ENCODE data around the gene TMEM184C.

DNA sequence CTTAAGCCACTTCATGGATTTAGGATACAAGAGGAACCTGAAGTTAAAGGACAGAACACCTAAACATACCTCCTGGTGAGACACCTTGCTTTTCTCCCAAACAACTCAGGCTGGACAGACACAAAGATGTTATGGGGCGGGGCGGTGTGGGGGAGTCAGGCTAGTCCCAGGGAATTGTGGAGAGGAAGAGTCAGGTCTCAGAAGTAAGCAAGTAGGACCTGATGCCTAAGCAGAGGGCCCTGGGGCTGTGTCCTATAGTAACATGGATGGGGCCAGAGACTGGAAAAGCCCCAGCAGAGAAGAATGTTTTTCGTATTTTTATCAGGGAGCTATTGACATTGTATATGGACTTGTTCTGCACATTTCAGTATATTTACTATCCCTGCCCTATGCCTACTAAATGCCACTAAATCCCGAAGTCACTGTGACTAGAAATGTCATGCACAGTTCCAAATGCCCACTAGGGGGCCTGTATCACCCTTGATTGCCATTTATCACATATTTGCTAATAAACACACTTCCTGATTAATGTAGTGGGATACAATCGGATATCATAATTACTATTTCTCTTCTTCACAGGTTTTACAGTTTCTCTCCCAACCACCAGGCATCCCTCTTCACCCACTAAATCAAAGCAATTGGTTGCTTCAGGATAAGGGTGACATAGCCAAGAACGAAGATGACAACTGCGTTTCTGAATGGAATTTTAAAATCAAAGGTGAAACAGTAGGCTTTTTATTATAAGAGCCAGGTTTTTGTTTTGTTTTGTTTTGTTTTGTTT, 90.9 kb downstream of the TMEM184C start:
- TF ChIP-seq, protein P1, sequence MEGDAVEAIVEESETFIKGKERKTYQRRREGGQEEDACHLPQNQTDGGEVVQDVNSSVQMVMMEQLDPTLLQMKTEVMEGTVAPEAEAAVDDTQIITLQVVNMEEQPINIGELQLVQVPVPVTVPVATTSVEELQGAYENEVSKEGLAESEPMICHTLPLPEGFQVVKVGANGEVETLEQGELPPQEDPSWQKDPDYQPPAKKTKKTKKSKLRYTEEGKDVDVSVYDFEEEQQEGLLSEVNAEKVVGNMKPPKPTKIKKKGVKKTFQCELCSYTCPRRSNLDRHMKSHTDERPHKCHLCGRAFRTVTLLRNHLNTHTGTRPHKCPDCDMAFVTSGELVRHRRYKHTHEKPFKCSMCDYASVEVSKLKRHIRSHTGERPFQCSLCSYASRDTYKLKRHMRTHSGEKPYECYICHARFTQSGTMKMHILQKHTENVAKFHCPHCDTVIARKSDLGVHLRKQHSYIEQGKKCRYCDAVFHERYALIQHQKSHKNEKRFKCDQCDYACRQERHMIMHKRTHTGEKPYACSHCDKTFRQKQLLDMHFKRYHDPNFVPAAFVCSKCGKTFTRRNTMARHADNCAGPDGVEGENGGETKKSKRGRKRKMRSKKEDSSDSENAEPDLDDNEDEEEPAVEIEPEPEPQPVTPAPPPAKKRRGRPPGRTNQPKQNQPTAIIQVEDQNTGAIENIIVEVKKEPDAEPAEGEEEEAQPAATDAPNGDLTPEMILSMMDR (IDR thresholded peaks at IDR 0.05) = peak; percentile 89 to 96 (median 90)
- no peak for TF ChIP-seq POLR2A (IDR thresholded peaks at IDR 0.05)
